WTC11 (cell line): ENCODE results near the gene EMC8.

ENCODE experiments used
- ATF2 ChIP-seq: sonication (generic); formaldehyde crosslinking; IDR thresholded peaks from 2 replicates; pipeline ENCODE4 v1.8.1; 2022; ENCODE audit warnings: low read depth, missing genetic modification reagents, borderline replicate concordance
- CTCF ChIP-seq: fragments of 200-600 bp; IDR thresholded peaks from 2 replicates; pipeline ENCODE4 v1.8.0; 2022; ENCODE audit warnings: antibody characterized with exemption
- E2F1 ChIP-seq: sonication (generic); formaldehyde crosslinking; IDR thresholded peaks from 2 replicates; pipeline ENCODE4 v1.8.0; 2022; ENCODE audit warnings: mild to moderate bottlenecking, missing genetic modification reagents
- E2F4 ChIP-seq: sonication (generic); formaldehyde crosslinking; IDR thresholded peaks from 2 replicates; pipeline ENCODE4 v1.8.1; 2022; ENCODE audit warnings: low read depth, mild to moderate bottlenecking, moderate library complexity, missing genetic modification reagents, borderline replicate concordance
- ELF4 ChIP-seq: sonication (generic); formaldehyde crosslinking; IDR thresholded peaks from 2 replicates; pipeline ENCODE4 v1.8.1; 2022; ENCODE audit warnings: low read depth, mild to moderate bottlenecking, moderate library complexity, missing genetic modification reagents
- FOXP1 ChIP-seq: sonication (generic); formaldehyde crosslinking; IDR thresholded peaks from 2 replicates; pipeline ENCODE4 v1.8.0; 2022; ENCODE audit warnings: missing genetic modification reagents, mild to moderate bottlenecking, moderate library complexity, borderline replicate concordance
- GTF2I ChIP-seq: fragments of 250-450 bp; sonication (Bioruptor Pico); conservative IDR thresholded peaks from 2 replicates; pipeline ENCODE4 v1.4.0; 2021; ENCODE audit warnings: mild to moderate bottlenecking
- JUN ChIP-seq: sonication (generic); formaldehyde crosslinking; IDR thresholded peaks from 2 replicates; pipeline ENCODE4 v1.8.0; 2023; ENCODE audit warnings: mild to moderate bottlenecking, missing genetic modification reagents

GRCh38 chr16:85844786-85845185, 45.4 kb upstream of the EMC8 start:
- TF ChIP-seq GTF2I (CRISPR knock-in tag) = no peak
- no peak for TF ChIP-seq CTCF
- no peak for TF ChIP-seq JUN (CRISPR knock-in tag)
- no peak for TF ChIP-seq ATF2 (CRISPR knock-in tag)
- TF ChIP-seq E2F4 (CRISPR knock-in tag) = no peak
- TF ChIP-seq FOXP1 = no peak
- TF ChIP-seq ELF4 = no peak
- no peak for TF ChIP-seq E2F1 (CRISPR knock-in tag)
